Raji (cell line): Measurements from ENCODE around the gene EIF4E1B.

Source experiments
- POLR2A ChIP-seq: IDR thresholded peaks from 2 replicates; pipeline ENCODE4 v1.6.1; 2011; ENCODE audit warnings: low read depth, low read length, control low read depth; ENCODE audit not compliant: insufficient read depth

The EIF4E1B gene

GRCh38 chr5:176675676-176676360 lies 45.3 kb downstream of the EIF4E1B start:
- no peak for TF ChIP-seq POLR2A

GRCh38 chr5:176676361-176676824 lies 45.9 kb downstream of the EIF4E1B start:
- TF ChIP-seq POLR2A: no peak

- no peak for TF ChIP-seq POLR2A
Measured at GRCh38 chr5:176677209-176677939, 46.9 kb downstream of the EIF4E1B start.

- no peak for TF ChIP-seq POLR2A
Measured at GRCh38 chr5:176678584-176678983, 48.1 kb downstream of the EIF4E1B start.

- TF ChIP-seq POLR2A: no peak
Measured at GRCh38 chr5:176679365-176680225, 49.1 kb downstream of the EIF4E1B start.

GRCh38 chr5:176680226-176680563 lies 49.7 kb downstream of the EIF4E1B start:
- no peak for TF ChIP-seq POLR2A

- TF ChIP-seq POLR2A: no peak
Measured at GRCh38 chr5:176682016-176682531, 51.6 kb downstream of the EIF4E1B start.

- TF ChIP-seq POLR2A: no peak
Measured at GRCh38 chr5:176685010-176685409, 54.5 kb downstream of the EIF4E1B start.

- no peak for TF ChIP-seq POLR2A
Measured at GRCh38 chr5:176687247-176687646, 56.8 kb downstream of the EIF4E1B start.

- TF ChIP-seq POLR2A: no peak
Measured at GRCh38 chr5:176687881-176688280, 57.4 kb downstream of the EIF4E1B start.

GRCh38 chr5:176690911-176691310 lies 60.4 kb downstream of the EIF4E1B start:
- no peak for TF ChIP-seq POLR2A

- no peak for TF ChIP-seq POLR2A
Measured at GRCh38 chr5:176691524-176691923, 61.0 kb downstream of the EIF4E1B start.

- TF ChIP-seq POLR2A: no peak
Measured at GRCh38 chr5:176692326-176692725, 61.9 kb downstream of the EIF4E1B start.

- TF ChIP-seq POLR2A: no peak
Measured at GRCh38 chr5:176692839-176693476, 62.5 kb downstream of the EIF4E1B start.

GRCh38 chr5:176693477-176693851 lies 63.0 kb downstream of the EIF4E1B start:
- no peak for TF ChIP-seq POLR2A
